Epithelial cell of esophagus (primary cell): ENCODE results near the gene ANKRD22.

Experiments used
- DNase-seq: peaks from one replicate; pipeline ENCODE4 v3.0.0; 2010; ENCODE audit warnings: low read depth
- H3K4me3 ChIP-seq: 2 replicates; pipeline ENCODE4 v1.5.1; 2011; ENCODE audit warnings: mild to moderate bottlenecking, low read length, control low read depth
- CTCF ChIP-seq: IDR thresholded peaks from 2 replicates; pipeline ENCODE4 v1.5.1; 2011; ENCODE audit warnings: low read depth, mild to moderate bottlenecking, low read length, control low read depth, inconsistent platforms; ENCODE audit not compliant: insufficient read depth; ENCODE audit errors: missing control alignments

The ANKRD22 gene

DNA sequence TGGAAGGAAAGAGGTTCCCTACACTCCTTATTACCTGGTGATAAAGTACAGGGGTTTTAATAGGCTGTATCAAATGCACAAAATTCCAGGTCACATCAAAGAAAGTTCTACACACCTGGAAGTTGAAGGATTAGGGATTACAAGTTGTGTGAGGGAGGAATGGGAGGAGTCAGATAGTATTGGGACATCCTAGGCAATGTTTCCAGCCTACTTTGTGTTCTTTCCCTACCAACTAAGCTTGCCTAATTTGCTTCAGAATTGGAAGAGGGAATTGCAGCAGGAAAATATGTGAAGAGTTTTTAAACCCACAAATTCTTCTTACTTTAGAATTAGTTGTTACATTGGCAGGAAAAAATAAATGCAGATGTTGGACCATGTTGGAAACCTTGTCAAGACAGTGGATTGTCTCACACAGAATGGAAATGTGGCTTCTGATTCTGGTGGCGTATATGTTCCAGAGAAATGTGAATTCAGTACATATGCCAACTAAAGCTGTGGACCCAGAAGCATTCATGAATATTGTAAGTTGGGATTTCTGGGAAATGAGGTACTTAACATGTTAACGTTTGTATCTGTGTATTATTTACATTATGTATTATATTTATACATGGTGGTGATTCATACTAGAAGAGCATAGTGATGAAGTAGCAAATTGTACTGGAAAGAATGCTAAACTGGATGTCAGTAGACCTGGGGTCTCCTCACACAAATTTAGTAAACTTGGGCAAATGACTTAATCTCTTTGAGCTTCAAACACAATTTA is 48.9 kb downstream of the ANKRD22 start, which contains the start of gene LIPM:
TSS of gene LIPM (plus strand) at position 208 of the 763 bp plus-strand sequence. CDS start at position 375, 167 bp downstream.
- DNase-seq: peak; percentile 8
- no peak within 1 kb of the TSS for H3K4me3 ChIP-seq
- no peak for TF ChIP-seq CTCF

DNA sequence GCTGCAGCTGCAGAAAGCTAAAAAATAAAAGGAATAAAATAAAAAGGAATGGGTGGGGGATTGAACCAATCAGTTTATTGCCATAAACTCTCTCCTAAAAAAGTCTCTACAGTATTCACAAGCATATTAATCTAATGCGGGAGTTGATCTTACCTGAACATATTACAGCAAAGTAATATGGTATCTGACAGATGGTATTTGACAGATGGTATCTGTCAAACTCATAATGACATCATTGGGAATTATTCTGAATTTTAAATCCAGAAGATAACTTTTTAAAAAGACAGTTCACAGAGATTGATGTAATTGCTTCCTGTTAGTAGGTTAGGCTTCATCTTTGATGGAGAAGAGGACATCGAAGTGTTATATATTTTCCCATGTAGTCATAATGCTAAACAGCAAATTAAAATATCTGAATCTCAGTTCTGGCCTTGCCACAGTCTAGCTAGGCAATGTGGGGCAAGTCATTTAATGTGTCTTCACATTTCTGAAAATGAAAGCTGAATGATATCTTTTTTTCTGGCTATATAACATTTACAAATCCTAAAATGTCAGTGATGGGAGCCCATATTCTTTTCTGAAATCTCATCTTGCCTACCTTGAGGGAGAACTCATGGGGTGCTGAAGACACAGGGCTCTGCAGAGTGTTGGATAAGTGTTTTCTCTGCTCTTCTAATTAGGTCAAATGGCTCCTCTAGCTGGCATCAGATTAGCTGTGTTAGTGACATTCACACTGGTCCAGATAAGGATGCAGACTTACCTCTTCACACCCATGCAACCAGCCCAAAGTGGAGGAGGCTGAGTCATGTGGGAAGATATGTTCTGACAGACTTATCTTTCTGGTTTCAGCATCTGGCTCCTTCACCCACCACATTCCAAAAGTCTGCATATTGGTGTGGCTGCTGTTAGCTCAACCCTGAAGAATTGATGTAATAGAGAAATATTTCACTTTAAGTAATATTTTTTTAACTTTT is 51.2 kb downstream of the ANKRD22 start:
- TF ChIP-seq CTCF: no peak
- H3K4me3 ChIP-seq: no peak overlapping the region
- peak; percentile 84 for DNase-seq

- TF ChIP-seq CTCF: no peak
- DNase-seq: no peak
- no peak overlapping the region for H3K4me3 ChIP-seq
Measured at GRCh38 chr10:88794731-88795130, 56.9 kb downstream of the ANKRD22 start.

DNA sequence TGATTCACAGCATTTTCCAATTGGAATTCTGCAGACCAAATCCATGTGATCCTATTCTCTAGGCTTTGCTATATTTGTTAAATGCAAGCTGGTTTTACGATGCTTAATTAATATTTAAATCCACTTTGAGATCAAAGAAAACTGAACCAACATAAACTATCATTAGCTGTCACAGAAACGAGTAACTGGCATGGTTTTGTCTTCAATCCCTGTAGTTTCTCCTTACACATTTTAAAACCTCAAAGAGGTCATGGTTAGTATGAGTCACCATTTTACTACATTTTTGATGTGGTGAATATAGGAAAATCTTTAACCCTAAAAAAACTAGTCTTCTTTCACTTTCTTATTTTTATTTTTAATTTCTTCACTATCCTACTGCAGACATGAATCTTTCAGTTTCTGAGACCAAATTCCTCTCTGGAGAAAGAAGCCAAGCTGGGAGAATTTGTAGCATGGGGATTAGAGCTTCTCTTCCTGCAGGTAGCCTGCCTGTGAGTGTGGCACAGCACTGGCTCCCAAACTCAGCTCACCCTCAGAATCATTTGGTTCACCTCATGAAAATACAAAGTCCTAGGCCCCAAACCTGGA is 57.8 kb downstream of the ANKRD22 start:
- TF ChIP-seq CTCF: no peak
- no peak overlapping the region for H3K4me3 ChIP-seq
- peak; percentile 14 for DNase-seq

DNA sequence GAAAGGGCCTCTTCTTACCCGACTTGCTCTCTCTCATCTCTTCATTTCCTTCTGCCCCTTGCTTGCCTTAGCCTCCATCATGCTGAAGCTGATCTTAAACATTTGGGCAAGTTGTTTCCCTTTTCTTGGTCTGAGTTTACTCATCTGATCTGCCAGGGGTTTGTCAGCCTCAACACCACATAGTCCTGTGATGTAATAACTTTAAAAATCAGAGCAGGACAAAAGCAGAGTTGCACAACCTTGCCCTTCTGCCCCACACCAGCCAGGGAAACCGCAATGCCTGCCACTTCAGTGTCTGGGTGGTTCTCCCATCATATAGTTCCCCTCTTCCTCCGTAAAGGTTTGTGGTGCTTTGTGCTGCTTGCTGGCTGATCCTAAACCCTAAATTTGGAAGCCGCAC is 59.0 kb downstream of the ANKRD22 start:
- peak; percentile 52 for DNase-seq
- H3K4me3 ChIP-seq: no peak overlapping the region
- no peak for TF ChIP-seq CTCF

DNA sequence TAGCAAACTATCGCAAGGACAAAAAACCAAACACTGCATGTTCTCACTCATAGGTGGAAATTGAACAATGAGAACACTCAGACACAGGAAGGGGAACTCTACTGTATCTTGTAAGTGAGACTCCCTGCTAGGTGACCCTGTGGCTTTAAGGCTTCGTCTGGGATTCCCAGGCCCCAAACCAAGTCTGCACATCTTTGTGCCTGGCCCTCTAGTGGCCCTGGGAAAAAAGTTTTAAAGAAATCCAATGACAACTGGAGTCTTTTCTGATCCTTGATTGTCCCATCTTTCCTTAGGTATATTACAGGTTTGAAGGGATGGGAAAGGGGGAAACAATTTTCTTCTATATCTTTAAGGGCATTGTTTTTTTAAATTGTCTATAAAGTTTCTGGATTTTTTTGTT is 59.7 kb downstream of the ANKRD22 start:
- peak; percentile 66 for TF ChIP-seq CTCF
- peak; percentile 44 for DNase-seq
- no peak overlapping the region for H3K4me3 ChIP-seq
